Measurements from ENCODE around the gene MGMT. TPM values are rescaled to one million over a fixed set of nuclear protein-coding genes. Genes with fewer than 3 reads are reported as not detected.

MGMT gene
- polyA plus RNA-seq, 1 of the 3 experiments (the other 2 are of a cell fraction): 10.8 TPM

- ChIA-PET POLR2A (no interaction called here), CTCF (no interaction called here)
- H3K4me1 ChIP-seq (ENCODE audit: control insufficient read depth in 1 of 2, insufficient read depth in 2 of 2, low read depth in 1 of 2, low read length in 1 of 2): peaks cover 0 to 2% of the 10 kb centered on the region in 2 experiments; a peak in 1 of 4 replicates
- H3K4me2 ChIP-seq: no peak overlapping the region
- 67% methylated on average over 8 of the region's 11 CpGs for WGBS (ENCODE audit: low lambda C conversion rate)
- H3K4me3 ChIP-seq (ENCODE audit: low read depth in 2 of 2, low read length in 1 of 2): no peak overlapping the region
- no peaks in the 10 kb centered on the region for H3F3A ChIP-seq (replicated peaks; ENCODE audit: insufficient read depth)
- H3K9ac ChIP-seq: no peak overlapping the region
- H2AFZ ChIP-seq (ENCODE audit: low read depth): no peak overlapping the region
- H3K36me3 ChIP-seq (replicated peaks in 1 of 2; ENCODE audit: control insufficient read depth in 1 of 2, insufficient read depth in 2 of 2, low read length in 1 of 2): no peaks in the 10 kb centered on the region
- no peaks in the 10 kb centered on the region for H3K27me3 ChIP-seq (ENCODE audit: insufficient read depth)
- H4K20me1 ChIP-seq (ENCODE audit: insufficient read depth): no peaks in the 10 kb centered on the region
- H3K79me2 ChIP-seq (ENCODE audit: insufficient read depth): no peaks in the 10 kb centered on the region
- H3K27ac ChIP-seq (ENCODE audit: low read depth in 2 of 2, low read length in 1 of 2): no peak overlapping the region
- TF ChIP-seq RFX5 (IDR thresholded peaks at IDR 0.05; ENCODE audit: low read length): no peak
- no peak for TF ChIP-seq TCF12 (IDR thresholded peaks at IDR 0.05)
- TF ChIP-seq GATA2 (CRISPR knock-in tag; IDR thresholded peaks at IDR 0.05): no peak
- no peak for TF ChIP-seq RXRA (IDR thresholded peaks at IDR 0.05; ENCODE audit: borderline replicate concordance, low read depth)
- no peak for TF ChIP-seq TAF1 (IDR thresholded peaks at IDR 0.05; ENCODE audit: borderline replicate concordance, low read depth, low read length)
- TF ChIP-seq USF1 (IDR thresholded peaks at IDR 0.05; ENCODE audit: borderline replicate concordance, low read depth): no peak
- no peak for TF ChIP-seq EP300 (IDR thresholded peaks at IDR 0.05; ENCODE audit: borderline replicate concordance in 1 of 2, low read depth in 1 of 2, low read length in 1 of 2)
- no peak for TF ChIP-seq FOXJ3 (CRISPR knock-in tag; IDR thresholded peaks at IDR 0.05)
- TF ChIP-seq, protein P1, sequence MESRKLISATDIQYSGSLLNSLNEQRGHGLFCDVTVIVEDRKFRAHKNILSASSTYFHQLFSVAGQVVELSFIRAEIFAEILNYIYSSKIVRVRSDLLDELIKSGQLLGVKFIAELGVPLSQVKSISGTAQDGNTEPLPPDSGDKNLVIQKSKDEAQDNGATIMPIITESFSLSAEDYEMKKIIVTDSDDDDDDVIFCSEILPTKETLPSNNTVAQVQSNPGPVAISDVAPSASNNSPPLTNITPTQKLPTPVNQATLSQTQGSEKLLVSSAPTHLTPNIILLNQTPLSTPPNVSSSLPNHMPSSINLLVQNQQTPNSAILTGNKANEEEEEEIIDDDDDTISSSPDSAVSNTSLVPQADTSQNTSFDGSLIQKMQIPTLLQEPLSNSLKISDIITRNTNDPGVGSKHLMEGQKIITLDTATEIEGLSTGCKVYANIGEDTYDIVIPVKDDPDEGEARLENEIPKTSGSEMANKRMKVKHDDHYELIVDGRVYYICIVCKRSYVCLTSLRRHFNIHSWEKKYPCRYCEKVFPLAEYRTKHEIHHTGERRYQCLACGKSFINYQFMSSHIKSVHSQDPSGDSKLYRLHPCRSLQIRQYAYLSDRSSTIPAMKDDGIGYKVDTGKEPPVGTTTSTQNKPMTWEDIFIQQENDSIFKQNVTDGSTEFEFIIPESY (IDR thresholded peaks at IDR 0.05; ENCODE audit: borderline replicate concordance, low read depth): no peak
- no peak for TF ChIP-seq PBX3 (IDR thresholded peaks at IDR 0.05)
- TF ChIP-seq USF2 (IDR thresholded peaks at IDR 0.05; ENCODE audit: borderline replicate concordance, low read depth, low read length): no peak
- TF ChIP-seq, protein P2, sequence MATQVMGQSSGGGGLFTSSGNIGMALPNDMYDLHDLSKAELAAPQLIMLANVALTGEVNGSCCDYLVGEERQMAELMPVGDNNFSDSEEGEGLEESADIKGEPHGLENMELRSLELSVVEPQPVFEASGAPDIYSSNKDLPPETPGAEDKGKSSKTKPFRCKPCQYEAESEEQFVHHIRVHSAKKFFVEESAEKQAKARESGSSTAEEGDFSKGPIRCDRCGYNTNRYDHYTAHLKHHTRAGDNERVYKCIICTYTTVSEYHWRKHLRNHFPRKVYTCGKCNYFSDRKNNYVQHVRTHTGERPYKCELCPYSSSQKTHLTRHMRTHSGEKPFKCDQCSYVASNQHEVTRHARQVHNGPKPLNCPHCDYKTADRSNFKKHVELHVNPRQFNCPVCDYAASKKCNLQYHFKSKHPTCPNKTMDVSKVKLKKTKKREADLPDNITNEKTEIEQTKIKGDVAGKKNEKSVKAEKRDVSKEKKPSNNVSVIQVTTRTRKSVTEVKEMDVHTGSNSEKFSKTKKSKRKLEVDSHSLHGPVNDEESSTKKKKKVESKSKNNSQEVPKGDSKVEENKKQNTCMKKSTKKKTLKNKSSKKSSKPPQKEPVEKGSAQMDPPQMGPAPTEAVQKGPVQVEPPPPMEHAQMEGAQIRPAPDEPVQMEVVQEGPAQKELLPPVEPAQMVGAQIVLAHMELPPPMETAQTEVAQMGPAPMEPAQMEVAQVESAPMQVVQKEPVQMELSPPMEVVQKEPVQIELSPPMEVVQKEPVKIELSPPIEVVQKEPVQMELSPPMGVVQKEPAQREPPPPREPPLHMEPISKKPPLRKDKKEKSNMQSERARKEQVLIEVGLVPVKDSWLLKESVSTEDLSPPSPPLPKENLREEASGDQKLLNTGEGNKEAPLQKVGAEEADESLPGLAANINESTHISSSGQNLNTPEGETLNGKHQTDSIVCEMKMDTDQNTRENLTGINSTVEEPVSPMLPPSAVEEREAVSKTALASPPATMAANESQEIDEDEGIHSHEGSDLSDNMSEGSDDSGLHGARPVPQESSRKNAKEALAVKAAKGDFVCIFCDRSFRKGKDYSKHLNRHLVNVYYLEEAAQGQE (IDR thresholded peaks at IDR 0.05; ENCODE audit: low read depth, low read length): no peak
- H3K9me2 ChIP-seq: no peaks in the 10 kb centered on the region
- DNase-seq: no peak
- no peaks in the 10 kb centered on the region for H3K9me3 ChIP-seq
Measured at GRCh38 chr10:129760003-129760315, 292.9 kb downstream of the MGMT start.

Measured in SK-N-SH (cell line).